GM19324 (cell line): ENCODE data around the gene TADA2B.
A peak's percentile ranks its signal among the peaks of the same experiment; 100 is the strongest.

ENCODE experiments used
- ATAC-seq: cut with Tn5 transposase; IDR thresholded peaks from one replicate; pipeline ENCODE4 v1.9.1; 2021; ENCODE audit warnings: mild to moderate bottlenecking, moderate library complexity; ENCODE audit not compliant: unreplicated experiment, low FRiP score

The TADA2B gene

DNA sequence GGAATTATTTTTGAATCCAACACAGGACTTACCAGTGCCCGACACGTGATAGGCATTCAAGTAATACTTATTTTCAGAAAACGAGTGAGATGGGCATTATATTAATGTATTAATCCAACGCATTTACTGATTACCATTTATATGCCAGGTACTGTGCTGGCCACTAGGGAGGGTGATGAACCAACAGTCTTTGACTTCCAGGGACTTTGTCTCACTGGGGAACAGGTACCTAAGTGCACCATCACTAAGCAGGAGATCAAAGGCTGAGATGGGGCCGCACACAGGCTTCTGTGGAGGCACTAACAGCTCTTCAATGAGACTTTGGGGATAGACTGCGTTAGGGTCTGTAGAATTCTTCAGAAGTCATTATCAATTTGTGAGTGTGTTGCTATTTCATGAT, 5.7 kb upstream of the TADA2B start:
- no peak for ATAC-seq

DNA sequence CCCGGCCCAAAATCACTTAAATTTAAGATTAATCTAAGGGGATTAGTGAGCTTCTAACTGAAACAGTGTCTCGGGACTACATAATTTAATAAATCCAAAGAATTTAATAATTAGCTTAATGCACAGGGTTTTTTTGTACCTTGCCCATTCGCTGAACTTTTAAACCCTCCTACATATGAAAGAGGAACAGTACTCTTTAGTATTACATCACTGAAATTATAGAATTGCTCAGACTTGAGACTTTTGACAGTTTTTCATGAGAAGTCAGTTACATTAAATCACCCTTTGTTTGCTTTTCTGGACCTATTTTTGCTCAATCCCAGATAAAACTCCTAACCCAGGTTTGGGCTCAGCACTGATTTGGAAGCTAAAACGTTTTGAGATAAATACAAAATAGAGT, 2.4 kb upstream of the TADA2B start:
- ATAC-seq: no peak

DNA sequence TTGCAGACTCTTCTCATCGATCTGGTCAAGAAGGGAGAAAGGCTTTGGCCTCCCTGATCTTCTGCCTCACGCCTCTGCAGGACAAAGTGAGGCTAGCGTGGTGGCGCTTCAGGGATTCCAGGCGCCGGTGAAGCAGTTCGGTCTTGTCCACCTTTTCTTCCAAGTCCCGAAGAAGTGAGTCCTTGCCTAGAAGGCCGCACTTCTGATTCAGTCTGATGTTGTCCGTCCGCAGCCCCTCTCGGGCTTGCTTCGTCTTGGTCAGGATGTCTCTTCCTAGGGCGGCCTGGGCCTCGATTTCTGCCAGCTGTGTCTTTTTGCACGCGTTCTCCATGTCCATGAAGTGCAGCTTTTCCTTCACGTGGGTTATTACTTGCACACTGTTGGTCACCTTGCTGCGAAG, 1.9 kb upstream of the TADA2B start:
- no peak for ATAC-seq

DNA sequence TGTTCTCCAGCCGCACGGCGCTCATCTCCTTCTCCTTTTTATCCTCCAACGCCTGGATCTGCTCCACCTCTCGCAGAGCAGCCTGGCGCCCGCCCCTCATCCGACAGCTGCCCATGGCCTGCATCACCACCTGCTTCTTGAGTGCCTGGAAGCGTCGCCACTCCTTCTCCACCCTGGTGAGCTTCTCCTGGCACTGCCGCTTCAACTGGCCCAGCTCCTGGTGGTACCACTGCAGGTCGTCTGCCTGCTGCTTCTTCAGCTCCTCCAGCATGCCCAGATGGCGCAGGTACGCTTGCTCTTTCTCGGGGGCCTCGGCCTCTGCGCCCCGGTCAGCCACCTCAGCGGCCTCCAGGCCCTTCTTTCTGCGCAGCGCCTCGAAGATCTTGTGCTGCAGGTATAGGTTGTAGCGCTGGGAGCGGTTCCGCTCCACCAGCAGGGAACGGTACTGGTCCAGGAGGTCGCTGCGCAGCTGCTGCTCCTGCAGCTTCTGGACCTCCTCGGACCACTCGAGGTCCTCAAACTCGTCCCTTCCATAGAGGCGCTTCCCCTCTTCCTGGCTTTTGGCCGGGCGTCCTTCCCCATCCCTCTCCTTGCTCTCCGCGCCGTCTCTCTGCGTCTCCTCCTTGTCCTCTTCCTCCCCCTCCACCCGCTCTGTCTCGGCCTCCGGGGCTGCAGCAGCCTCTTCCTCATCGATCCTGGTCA, 1.2 kb upstream of the TADA2B start:
- no peak for ATAC-seq

DNA sequence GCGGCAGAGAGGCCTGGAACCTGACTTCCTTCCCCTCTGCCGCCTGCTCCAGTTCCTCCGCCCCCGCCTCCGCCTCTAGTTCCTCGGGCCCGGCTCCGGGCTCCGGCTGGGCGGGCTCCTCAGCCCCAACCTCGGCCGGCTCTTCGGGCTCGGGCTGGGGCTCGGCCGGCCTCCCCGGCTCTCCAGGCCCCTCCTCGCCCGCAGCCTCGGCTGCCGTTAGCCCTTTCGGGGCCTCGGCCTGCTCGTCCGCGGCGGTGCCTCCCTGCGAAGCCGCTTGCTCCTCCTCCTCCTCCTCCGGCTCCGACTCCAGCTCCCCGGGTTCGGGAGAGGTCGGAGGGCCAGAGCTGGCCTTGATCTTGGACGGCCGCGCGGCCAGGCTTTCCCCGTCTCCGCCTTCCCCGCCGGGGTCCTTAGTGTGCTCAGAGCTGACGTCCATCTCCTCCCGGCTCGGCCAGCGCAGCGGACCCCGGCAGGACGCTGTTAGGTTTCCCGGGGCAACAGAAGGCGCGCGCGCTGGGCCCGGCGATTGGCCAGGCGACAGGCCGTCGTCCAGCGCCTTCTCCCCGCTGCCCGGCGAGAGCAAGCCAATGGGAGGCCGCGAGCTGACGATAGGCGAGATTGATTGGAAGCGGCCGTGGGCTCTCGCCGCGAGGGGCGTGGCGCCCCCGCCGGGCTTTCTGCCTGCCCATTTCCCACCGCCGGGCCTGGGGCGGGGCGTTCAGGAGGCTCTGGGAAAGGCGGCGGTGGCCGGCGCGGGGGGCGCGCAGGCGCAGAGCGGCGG, 479 bp upstream of the TADA2B start:
- peak; percentile 88 for ATAC-seq

DNA sequence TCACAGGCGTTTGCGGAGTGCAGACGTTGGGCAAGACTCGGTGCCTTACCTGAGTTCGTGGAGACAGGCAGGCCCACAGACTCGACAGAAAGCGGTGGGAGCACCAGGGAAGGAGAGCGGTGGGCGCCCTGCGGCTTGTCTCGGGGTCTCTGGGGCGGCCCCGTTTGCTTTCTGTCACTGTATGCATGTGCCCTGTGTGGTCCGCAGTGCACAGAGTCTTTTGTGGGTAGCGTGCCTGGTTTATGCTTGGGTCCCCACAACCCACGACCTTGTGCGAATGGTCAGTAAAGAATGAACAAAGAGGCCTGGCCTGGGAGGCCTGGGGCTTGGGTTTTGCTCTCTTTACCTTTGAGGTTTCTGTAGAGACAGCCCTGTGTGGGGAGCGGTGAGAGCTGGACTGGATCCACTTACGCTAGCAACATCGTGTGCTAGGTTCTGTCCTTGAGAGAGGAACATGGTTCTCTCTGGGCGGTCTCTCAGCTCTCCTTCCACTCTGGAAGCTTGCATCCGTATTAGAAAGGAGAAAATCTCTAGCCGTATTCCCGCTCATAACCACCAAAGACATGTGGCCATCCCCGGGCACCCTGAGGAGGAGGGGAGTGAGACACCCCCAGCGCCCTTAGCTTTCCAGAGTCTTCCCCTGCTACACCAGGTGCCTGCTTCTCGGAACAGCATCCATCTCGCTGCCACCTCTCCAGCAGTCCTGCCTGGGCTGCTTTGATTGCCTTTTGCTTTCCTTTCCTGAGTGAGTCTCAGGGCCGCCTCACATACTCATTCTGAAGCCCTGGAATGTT, 1.2 kb downstream of the TADA2B start:
- no peak for ATAC-seq

DNA sequence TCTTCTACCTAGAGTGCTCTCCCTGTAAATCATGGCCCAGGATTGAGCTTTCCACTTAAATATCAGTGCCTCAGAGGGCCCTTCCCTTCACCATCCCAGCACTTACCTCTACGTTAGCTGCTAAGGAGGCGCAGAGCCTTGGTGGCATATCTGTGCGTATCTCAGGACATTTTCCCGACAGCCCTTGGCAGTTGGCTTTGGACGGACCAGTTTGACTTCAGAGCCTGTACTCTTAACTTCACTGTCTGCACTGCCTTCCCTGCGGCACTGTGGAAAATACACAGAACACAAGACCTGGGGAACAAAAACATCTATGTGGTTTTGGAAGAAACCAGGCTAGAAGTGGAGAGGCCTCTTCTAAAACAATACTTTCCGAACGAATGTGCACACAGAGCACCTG, 2.4 kb downstream of the TADA2B start:
- ATAC-seq: no peak

DNA sequence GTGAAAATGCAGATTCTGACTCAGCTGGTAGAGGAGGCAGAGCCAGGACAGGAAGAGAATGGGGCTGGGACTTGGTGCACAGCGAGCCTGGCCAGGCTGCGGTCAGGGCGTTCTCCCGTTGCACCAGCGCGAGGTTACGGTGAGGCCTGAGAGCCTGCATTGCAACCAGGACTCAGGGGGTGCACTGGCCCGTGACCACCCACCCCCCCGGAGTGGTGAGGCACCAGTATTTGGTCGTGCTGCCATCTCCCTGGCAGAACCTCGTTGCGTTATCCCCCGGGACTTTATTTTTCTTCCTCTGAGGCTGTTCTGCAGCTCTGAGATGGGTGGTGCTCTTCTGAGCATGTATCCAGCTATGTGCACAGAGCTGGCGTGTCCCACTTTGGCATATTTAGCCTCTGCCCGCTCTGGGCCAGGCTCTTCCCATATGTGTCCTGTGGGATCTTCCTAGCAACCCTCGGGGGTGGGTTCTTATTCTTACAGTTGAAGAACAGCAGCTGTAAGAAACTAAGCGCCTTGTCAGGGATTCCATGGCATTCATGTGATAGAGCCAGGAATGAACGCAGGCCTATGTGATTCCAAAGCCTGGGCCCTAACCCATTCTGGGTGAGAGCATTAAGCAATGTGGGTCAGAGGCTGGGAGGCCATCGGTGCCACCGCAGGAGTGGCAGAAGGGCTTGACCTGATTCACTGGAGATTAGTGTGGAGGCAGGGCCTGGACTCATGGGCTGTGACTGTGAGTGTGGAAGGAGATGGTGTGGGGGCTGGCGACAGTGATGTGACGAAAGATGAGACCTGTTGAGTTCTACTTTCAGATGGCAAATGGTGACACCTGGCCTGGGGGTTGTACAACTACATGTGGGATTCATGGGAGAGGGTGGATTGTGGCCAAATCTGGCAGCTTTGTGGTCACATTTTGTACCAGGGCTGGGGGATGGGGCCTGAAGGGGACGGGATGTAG, 3.1 kb downstream of the TADA2B start:
- ATAC-seq: no peak

DNA sequence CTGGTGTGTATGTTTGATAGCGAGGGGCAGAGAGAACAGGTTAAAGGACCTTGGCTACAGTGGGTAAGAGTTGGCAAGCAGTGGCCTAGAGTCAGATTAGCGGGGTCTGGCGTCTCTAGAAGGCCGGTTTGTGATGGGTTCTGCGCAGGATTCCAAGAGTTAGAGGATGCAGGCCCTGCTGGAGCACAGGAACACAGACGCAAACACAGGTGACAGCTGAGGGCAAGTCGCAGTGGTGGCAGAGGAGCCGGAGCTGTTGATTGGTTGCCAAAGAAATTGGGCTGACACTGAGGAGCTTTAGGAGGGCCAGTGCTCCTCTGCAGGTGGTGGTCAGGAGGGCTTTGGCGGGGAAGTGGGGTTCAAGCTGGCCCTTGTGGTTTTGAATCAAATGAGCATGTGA, 3.8 kb downstream of the TADA2B start:
- no peak for ATAC-seq

DNA sequence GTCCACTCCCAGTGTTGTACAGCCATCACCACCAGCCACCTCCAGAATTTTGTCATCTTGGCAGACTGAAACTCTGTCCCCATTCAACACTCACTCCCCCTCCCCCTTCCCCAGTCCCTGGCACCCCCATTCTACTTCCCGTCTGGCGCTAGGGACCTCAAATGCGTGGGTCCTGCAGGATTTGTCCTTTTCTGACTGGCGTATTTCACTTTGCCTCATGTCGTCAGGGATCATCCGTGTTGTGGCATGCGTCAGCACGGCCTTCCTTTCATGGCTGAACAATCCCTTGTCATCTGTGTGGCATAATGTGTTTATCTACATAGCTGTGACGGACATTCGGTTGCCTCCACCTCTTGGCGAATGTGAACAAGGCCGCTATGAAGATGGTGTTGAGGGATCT, 5.5 kb downstream of the TADA2B start:
- no peak for ATAC-seq

DNA sequence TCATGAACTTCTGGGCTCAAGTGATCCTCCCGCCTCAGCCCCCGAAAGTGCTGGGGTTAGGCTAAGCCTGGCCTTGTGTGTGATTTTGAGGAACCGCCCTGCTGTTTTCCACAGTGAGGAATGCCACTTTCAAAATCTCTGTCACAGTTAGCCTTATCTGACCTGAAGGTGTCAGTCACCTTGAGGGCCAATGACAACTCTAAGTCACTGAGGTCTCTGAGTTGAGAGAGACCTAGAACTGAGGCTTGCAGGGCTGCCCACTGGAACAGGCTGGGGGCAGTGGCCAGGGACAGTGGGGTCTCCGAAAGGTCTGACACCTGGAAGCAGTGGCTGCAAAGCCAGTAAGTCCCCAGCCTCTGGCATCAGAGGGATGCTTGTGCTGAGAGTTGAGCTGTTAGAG, 6.1 kb downstream of the TADA2B start:
- no peak for ATAC-seq

DNA sequence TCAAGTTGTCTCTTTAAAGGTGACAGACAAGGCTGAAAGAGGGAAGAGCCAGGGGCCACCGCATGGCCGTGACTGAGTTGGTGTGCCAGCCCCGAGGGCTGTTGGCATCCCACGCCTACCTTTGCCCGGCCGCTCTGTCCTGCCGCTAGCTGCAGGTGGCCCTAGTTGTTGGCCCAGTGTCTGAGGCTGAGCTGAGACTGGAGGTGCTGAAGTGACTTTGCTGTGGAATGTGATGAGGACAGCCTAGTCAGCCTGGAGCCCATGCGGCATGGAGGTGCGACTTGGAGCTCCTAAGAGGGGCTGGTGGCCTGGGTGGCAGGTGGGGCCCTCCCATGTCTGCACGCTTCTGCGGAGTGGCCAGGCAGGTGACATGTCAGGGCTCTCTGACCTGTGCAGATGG, 6.6 kb downstream of the TADA2B start:
- ATAC-seq: no peak

DNA sequence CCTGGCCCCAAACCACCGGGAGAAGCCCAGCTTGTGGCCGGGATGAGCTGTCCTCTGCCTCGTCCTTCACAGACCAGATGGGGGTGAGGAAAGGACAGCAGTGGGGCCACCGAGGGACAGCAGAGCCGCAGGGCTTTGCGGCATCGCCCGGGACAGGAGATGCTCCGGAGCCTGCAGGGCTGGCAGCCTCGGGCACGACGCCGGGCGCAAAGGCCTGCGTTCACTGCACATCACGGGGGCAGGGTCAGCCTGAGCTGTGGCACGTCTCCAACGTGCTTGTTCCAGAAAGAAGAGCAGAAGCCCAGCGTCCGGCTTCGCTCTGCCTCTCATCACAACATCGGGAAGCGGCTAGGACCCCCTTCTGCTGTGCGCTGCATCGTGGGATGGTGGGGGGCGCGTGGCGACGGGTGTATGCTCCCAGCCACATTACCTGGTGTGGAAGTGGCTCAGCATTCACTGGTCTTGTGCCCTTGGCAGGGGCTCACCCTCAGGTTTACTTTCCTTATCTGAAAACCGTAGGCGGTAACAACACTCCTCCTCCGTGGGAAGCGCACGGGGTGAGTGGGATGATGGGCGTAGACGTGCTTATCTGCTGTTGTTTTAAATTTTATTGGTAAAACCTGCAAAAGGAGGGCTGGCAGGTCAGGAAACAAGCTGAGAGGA, 7.4 kb downstream of the TADA2B start:
- no peak for ATAC-seq

DNA sequence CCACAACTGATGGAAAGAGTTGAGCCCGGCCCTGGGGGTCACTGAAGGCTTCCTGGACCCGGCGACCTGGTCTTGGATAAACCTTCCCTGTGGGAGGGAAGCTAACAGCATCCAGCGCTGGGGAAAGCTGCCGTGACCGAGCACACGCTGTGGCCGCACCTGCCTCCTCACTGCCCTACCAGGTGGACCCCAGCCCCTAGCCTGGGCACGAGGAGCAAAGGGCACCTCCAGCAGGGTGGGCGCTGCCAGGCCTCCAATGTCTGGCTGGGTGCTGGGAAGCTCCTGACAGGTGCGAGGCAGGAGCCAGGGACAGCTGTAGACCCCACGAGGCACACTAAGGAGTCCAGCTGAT, 7.9 kb downstream of the TADA2B start:
- no peak for ATAC-seq

DNA sequence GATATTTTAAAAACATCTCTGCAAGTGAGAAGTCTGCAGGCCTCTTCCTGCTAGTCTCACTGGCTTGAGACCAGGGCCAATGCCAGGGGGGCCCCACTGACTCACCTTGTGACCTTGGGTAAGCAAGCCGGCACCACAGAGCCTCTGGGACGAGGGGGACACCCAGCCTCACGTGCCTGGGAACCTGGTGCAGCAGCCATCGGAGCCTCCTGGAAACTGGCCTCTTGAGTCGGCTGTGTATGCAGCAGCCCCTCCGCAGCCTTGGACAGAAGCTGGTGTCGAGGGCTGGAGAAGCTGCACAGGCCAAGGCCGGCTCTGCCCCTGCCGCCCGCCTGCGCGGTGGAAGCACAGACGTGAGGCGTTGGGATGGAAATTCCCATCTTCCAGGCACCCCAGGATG, 8.7 kb downstream of the TADA2B start:
- no peak for ATAC-seq

DNA sequence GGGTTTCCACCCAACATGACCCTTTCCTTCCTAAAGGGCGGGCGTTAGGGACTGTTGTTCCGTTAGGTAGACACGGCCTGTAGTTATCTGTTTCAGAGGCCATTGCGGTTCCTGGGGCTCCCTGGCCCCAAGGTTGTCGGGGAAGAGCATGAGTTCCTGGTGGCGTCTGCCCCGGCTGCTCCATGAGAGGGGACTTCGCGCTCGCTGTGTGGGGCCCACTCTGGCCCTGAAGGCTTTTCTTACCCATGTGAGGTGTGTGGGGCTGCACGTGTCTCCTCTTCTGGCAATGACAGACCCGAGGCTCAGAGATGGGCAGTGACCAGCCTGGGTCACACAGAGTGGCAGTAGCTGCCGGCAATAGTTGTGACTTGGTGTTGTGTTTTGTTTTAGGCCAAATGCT, 9.1 kb downstream of the TADA2B start:
- ATAC-seq: no peak

DNA sequence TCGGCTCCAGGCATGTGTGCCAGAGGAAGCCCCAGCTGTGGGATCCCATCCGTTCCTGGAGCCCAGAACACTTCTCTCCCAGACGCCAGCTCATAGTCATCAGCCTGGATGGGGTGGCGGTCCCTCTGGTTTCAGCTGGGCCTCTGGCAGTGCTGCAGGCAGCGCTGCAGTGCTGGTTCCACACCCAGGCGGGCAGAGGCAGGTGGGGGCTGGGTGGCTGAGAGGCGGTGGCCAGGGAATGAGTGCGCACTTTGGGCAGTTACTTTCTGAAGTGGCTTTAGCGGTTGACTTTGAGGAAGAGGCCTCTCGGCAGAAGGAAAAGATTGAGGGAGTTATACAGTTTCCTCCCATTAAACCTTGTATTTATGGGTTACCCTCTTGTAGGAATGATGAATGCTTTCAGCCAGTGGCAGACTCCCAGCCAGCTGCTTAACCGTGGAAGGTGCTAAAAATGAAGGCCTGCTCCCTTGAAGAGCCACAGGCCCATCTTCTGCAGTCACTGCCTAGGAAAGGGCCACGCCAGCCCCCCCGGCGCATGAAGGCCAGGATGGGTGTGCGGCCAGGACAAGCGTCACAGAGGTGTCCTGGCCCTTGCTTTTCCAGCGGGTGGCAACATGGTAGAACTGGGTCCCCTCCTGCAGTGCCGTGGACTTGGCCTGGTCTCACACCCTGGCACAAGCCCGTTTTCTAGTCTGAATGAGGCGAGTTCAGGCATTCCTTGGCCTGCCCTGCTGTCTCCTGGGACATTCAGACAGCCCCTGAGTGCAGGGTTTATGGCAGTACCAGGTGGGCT, 9.9 kb downstream of the TADA2B start:
- ATAC-seq: no peak

DNA sequence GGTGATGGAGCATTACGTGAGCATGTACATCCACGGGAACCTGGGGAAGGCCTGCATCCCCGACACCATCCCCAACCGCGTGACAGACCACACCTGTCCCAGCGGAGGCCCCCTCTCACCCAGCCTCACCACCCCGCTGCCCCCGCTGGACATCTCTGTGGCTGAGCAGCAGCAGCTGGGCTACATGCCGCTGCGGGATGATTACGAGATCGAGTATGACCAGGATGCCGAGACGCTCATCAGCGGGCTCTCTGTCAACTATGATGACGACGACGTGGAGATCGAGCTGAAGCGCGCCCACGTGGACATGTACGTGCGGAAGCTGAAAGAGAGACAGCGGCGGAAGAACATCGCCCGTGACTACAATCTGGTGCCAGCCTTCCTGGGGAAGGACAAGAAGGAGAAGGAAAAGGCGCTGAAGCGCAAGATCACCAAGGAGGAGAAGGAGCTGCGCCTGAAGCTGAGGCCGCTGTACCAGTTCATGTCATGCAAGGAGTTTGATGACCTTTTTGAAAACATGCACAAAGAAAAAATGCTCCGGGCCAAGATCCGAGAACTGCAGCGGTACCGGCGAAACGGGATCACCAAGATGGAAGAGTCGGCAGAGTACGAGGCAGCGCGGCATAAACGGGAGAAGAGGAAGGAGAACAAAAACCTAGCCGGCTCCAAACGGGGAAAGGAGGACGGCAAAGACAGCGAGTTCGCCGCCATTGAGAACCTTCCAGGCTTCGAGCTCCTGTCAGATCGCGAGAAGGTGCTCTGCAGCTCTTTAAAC, 11.1 kb downstream of the TADA2B start:
- ATAC-seq: no peak
